WTC11 (cell line): Measurements from ENCODE around the gene PA2G4.

Experiments
- ATF6 ChIP-seq: sonication (generic); formaldehyde crosslinking; IDR thresholded peaks from 2 replicates; pipeline ENCODE4 v1.8.1; 2023; ENCODE audit warnings: mild to moderate bottlenecking, missing genetic modification reagents
- CTCF ChIP-seq: fragments of 200-600 bp; IDR thresholded peaks from 2 replicates; pipeline ENCODE4 v1.8.0; 2022; ENCODE audit warnings: antibody characterized with exemption
- E2F1 ChIP-seq: sonication (generic); formaldehyde crosslinking; IDR thresholded peaks from 2 replicates; pipeline ENCODE4 v1.8.0; 2022; ENCODE audit warnings: mild to moderate bottlenecking, missing genetic modification reagents
- E2F4 ChIP-seq: sonication (generic); formaldehyde crosslinking; IDR thresholded peaks from 2 replicates; pipeline ENCODE4 v1.8.1; 2022; ENCODE audit warnings: low read depth, mild to moderate bottlenecking, moderate library complexity, missing genetic modification reagents, borderline replicate concordance
- JUN ChIP-seq: sonication (generic); formaldehyde crosslinking; IDR thresholded peaks from 2 replicates; pipeline ENCODE4 v1.8.0; 2023; ENCODE audit warnings: mild to moderate bottlenecking, missing genetic modification reagents
- NR2C2 ChIP-seq: sonication (generic); formaldehyde crosslinking; IDR thresholded peaks from 2 replicates; pipeline ENCODE4 v1.8.0; 2022; ENCODE audit warnings: mild to moderate bottlenecking, missing genetic modification reagents
- USF2 ChIP-seq: sonication (generic); formaldehyde crosslinking; IDR thresholded peaks from 2 replicates; pipeline ENCODE4 v1.8.1; 2023; ENCODE audit warnings: mild to moderate bottlenecking, missing genetic modification reagents, moderate library complexity
- ZBTB21 ChIP-seq: sonication (generic); formaldehyde crosslinking; IDR thresholded peaks from 2 replicates; pipeline ENCODE4 v1.8.1; 2023; ENCODE audit warnings: mild to moderate bottlenecking, missing genetic modification reagents, borderline replicate concordance
- TF ChIP-seq, protein P1 (sequence below): sonication (generic); formaldehyde crosslinking; IDR thresholded peaks from 2 replicates; pipeline ENCODE4 v1.8.0; 2022; ENCODE audit warnings: mild to moderate bottlenecking, missing genetic modification reagents
- TF ChIP-seq, protein P2 (sequence below): sonication (generic); formaldehyde crosslinking; conservative IDR thresholded peaks from 2 replicates; pipeline ENCODE4 v1.8.1; 2022; ENCODE audit warnings: mild to moderate bottlenecking, missing genetic modification reagents

GRCh38 chr12:56141946-56142784 is 37.8 kb downstream of the PA2G4 start:
- no peak for TF ChIP-seq CTCF
- TF ChIP-seq E2F4 (CRISPR knock-in tag): no peak
- no peak for TF ChIP-seq ATF6
- no peak for TF ChIP-seq USF2
- TF ChIP-seq ZBTB21 (CRISPR knock-in tag): no peak
- TF ChIP-seq, protein P1, sequence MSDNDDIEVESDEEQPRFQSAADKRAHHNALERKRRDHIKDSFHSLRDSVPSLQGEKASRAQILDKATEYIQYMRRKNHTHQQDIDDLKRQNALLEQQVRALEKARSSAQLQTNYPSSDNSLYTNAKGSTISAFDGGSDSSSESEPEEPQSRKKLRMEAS (CRISPR knock-in tag): no peak
- TF ChIP-seq, protein P2, sequence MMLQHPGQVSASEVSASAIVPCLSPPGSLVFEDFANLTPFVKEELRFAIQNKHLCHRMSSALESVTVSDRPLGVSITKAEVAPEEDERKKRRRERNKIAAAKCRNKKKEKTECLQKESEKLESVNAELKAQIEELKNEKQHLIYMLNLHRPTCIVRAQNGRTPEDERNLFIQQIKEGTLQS (CRISPR knock-in tag): no peak
- no peak for TF ChIP-seq NR2C2
- TF ChIP-seq E2F1 (CRISPR knock-in tag): no peak
- no peak for TF ChIP-seq JUN (CRISPR knock-in tag)
